ENCODE results near the gene TCF15. TPM values are rescaled to one million over a fixed set of nuclear protein-coding genes. Genes with fewer than 3 reads are reported as not detected.

The TCF15 gene
- total and polyA plus RNA-seq, 2 of the 8 experiments (the other 6 are each of a cell fraction or from before 2014, with no cell fraction given), result 3.7 to 6.9 TPM

GRCh38 chr20:568097-568652, 41.9 kb downstream of the TCF15 start:
- WGBS, 2 experiments (ENCODE audit: extremely low coverage in 1 of 2, insufficient coverage in 1 of 2, insufficient read length in 1 of 2, insufficient replicate concordance in 2 of 2, low coverage in 1 of 2, low lambda C conversion rate in 2 of 2, missing lambda C conversion rate in 1 of 2), result 67% methylated on average over 9 of the region's 20 CpGs; no CpG with 5 or more reads in 1 of the 2 experiments
- 0 out of 2 replicates have a peak overlapping the region, but pooled peaks have one; percentile 9 for H2AFZ ChIP-seq (ENCODE audit: low read length)
- CTCF ChIA-PET (ENCODE audit: partially characterized antibody), result interaction anchor here (0.6 to 2.1 kb wide), 7 partner anchors 10 to 171 kb away, joined by 3 to 15 read pairs (median 7); no protein-coding TSS in a partner anchor
- TF ChIP-seq CTBP2 (IDR thresholded peaks at IDR 0.05; ENCODE audit: borderline replicate concordance, insufficient read depth, insufficient read length, low read length) (no peak), TEAD4 (IDR thresholded peaks at IDR 0.05; ENCODE audit: low read depth, low read length) (no peak)

More at GRCh38 chr20:568097-568652, 41.9 kb downstream of the TCF15 start:
- Histone ChIP-seq H3K79me2 (ENCODE audit: control insufficient read depth in 1 of 2, insufficient read depth in 2 of 2, low read length in 2 of 2) (no peaks in the 10 kb centered on the region), H3K79me1 (ENCODE audit: low read depth, low read length) (no peaks in the 10 kb centered on the region), H2AK5ac (ENCODE audit: low read depth, low read length) (no peak overlapping the region), H4K20me1 (replicated peaks in 1 of 2; ENCODE audit: control insufficient read depth in 1 of 2, insufficient read depth in 2 of 2, low read length in 2 of 2) (no peaks in the 10 kb centered on the region), H2BK120ac (replicated peaks; ENCODE audit: low read depth, low read length) (no peak overlapping the region), H2BK5ac (ENCODE audit: low read depth, low read length) (no peak overlapping the region; the same call in 1 of the 2 replicates), H3K27me3 (replicated peaks in 1 of 4; ENCODE audit: control insufficient read depth in 3 of 4, extremely low read depth in 1 of 4, insufficient read depth in 3 of 4, low read length in 3 of 4) (peaks cover 0 to 7% (median 2%) of the 10 kb centered on the region in 4 experiments; a peak in 5 of 7 replicates), H2BK15ac (ENCODE audit: low read length) (no peak overlapping the region), H3K4ac (replicated peaks; ENCODE audit: insufficient read length, low read depth, low read length) (no peak overlapping the region), H3K36me3 (ENCODE audit: control insufficient read depth in 2 of 4, insufficient read depth in 4 of 4, low read length in 3 of 4) (no peaks in the 10 kb centered on the region), H4K8ac (ENCODE audit: extremely low read depth, insufficient read depth, low read length) (no peak overlapping the region), H4K5ac (ENCODE audit: insufficient read length, low read depth, low read length) (no peak overlapping the region), H3K9me3 (ENCODE audit: insufficient read depth in 2 of 2, low read depth in 1 of 2, low read length in 1 of 2) (no peaks in the 10 kb centered on the region), H3K18ac (ENCODE audit: extremely low read depth, low read length) (no peak overlapping the region), H3K4me2 (ENCODE audit: insufficient read depth in 1 of 2, low read depth in 2 of 2, low read length in 2 of 2) (peak overlapping the region in 1 of 2 experiments; percentile 16; a peak in 1 of 4 replicates), H3K27ac (ENCODE audit: low read depth, low read length) (no peak overlapping the region), H3K56ac (replicated peaks; ENCODE audit: insufficient read length, low read depth, low read length) (no peak overlapping the region), H3K23me2 (ENCODE audit: low read depth, low read length) (no peaks in the 10 kb centered on the region), H3K4me1 (replicated peaks in 1 of 4; ENCODE audit: control insufficient read depth in 3 of 4, insufficient read depth in 4 of 4, low read length in 3 of 4) (peaks cover 0 to 21% (median 10%) of the 10 kb centered on the region in 4 experiments; a peak in 6 of 7 replicates), H2BK20ac (ENCODE audit: low read length) (no peak overlapping the region), H3K4me3 (ENCODE audit: extremely low read depth in 1 of 4, insufficient read depth in 2 of 4, low read depth in 3 of 4, low read length in 4 of 4) (no peak overlapping the region), H3K14ac (ENCODE audit: insufficient read length) (no peak overlapping the region), H3K9ac (replicated peaks in 1 of 4; ENCODE audit: extremely low read depth in 1 of 4, low read depth in 3 of 4, low read length in 3 of 4) (no peak overlapping the region), H4K91ac (replicated peaks; ENCODE audit: insufficient read length, low read length) (no peak overlapping the region), H3K23ac (ENCODE audit: insufficient read length) (no peak overlapping the region), H2BK12ac (ENCODE audit: low read depth, low read length) (peak overlapping the region; percentile 71; the same call in 1 of the 2 replicates)
- POLR2A ChIA-PET (ENCODE audit: partially characterized antibody), result interaction anchor here (1.0 kb wide), 1 partner anchor 24 kb away, joined by 6 read pairs; the partner anchor contains the start of gene CSNK2A1
- FAIRE-seq (no peak), DNase-seq (ENCODE audit: low read depth in 1 of 2, low spot score in 2 of 2) (no peak)

Data from H1 (cell line).